CD4-positive, alpha-beta memory T cell (primary cell): ENCODE data around the gene PPDPF. TPM values are rescaled to one million over a fixed set of nuclear protein-coding genes. Genes with fewer than 3 reads are reported as not detected.

ENCODE experiments used
- CTCF ChIA-PET: fragments of 350-600 bp; sonication (Branson Sonifier 250); formaldehyde crosslinking; loops from one replicate; lab custom pipeline; 2021; ENCODE audit warnings: inconsistent platforms; ENCODE audit not compliant: partially characterized antibody; lab: Charles Lee
- POLR2A ChIA-PET: fragments of 350-600 bp; sonication (Branson Sonifier 250); formaldehyde crosslinking; loops from one replicate; lab custom pipeline; 2021; ENCODE audit not compliant: partially characterized antibody; lab: Charles Lee
- DNase-seq, 5 donors: peaks; one replicate each; pipeline versions ENCODE4 v3.0.0 to v3.0.0-alpha.2; 2020 to 2022; ENCODE audit warnings: mixed read lengths in 1 of 5
- H3K27ac ChIP-seq: one replicate; pipeline ENCODE4 v1.7.0; 2013; ENCODE audit warnings: low read depth, low read length
- H3K27me3 ChIP-seq: 2 replicates; pipeline ENCODE4 v1.7.0; 2013; ENCODE audit warnings: mild to moderate bottlenecking, low read length, moderate library complexity; ENCODE audit not compliant: insufficient read depth
- H3K36me3 ChIP-seq: 2 replicates; pipeline ENCODE4 v1.7.0; 2013; ENCODE audit warnings: mild to moderate bottlenecking, low read length, moderate library complexity; ENCODE audit not compliant: insufficient read depth
- H3K4me1 ChIP-seq: 2 replicates; pipeline ENCODE4 v1.7.0; 2013; ENCODE audit warnings: mild to moderate bottlenecking, low read length, moderate library complexity; ENCODE audit not compliant: insufficient read depth
- H3K4me3 ChIP-seq, 2 donors: one replicate each; pipeline ENCODE4 v1.7.0; 2013; ENCODE audit warnings: low read length in 2 of 2, mild to moderate bottlenecking in 1 of 2
- H3K9me3 ChIP-seq, 2 donors: one replicate each; pipeline ENCODE4 v1.7.0; 2013; ENCODE audit warnings: low read length in 2 of 2, control low read depth in 1 of 2; ENCODE audit not compliant: control insufficient read depth in 1 of 2
- H3K27ac Mint-ChIP-seq, 7 donors: one replicate each; pipeline ENCODE4 v1.8.0; 2020 to 2021; ENCODE audit warnings: mixed read lengths in 7 of 7, mild to moderate bottlenecking in 6 of 7, inconsistent platforms in 3 of 7, moderate library complexity in 3 of 7
- H3K27me3 Mint-ChIP-seq, 2 donors: one replicate each; pipeline ENCODE4 v1.8.0; 2020 to 2021; ENCODE audit warnings: mixed read lengths in 2 of 2
- H3K36me3 Mint-ChIP-seq, 2 donors: one replicate each; pipeline ENCODE4 v1.8.0; 2020 to 2021; ENCODE audit warnings: mixed read lengths in 2 of 2, inconsistent platforms in 1 of 2, mild to moderate bottlenecking in 1 of 2
- H3K4me1 Mint-ChIP-seq, 4 donors: one replicate each; pipeline ENCODE4 v1.8.0; 2020 to 2021; ENCODE audit warnings: mixed read lengths in 4 of 4, mild to moderate bottlenecking in 1 of 4
- H3K4me3 Mint-ChIP-seq, 8 donors: one replicate each; pipeline ENCODE4 v1.8.0; 2020 to 2021; ENCODE audit warnings: mixed read lengths in 8 of 8, mild to moderate bottlenecking in 7 of 8, moderate library complexity in 6 of 8, inconsistent platforms in 3 of 8
- H3K9me3 Mint-ChIP-seq, 8 donors: one replicate each; pipeline ENCODE4 v1.8.0; 2020 to 2021; ENCODE audit warnings: mixed read lengths in 8 of 8, mild to moderate bottlenecking in 5 of 8, inconsistent platforms in 3 of 8, moderate library complexity in 1 of 8
- intact Hi-C: fragments of 100-400 bp; cut with micrococcal nuclease; formaldehyde crosslinking; loops from one replicate; pipeline ENCODE4 v1.15.1; 2023
- polyA plus RNA-seq, 2 donors: library from polyadenylated mRNA; unstranded; fragments of 300-500 nt; fragmentation: Illumina TruSeq; gene quantifications; one replicate each; pipeline ENCODE4 v1.2.3, GENCODE V29; 2021
- total RNA-seq, 2 experiments: library from RNA; stranded (reverse); gene quantifications; one replicate each; pipeline ENCODE4 v1.2.3, GENCODE V29; 2021

PPDPF gene
- total and polyA plus RNA-seq, 4 experiments from 2014 or later: 29.4 to 229 (median 180) TPM

DNA sequence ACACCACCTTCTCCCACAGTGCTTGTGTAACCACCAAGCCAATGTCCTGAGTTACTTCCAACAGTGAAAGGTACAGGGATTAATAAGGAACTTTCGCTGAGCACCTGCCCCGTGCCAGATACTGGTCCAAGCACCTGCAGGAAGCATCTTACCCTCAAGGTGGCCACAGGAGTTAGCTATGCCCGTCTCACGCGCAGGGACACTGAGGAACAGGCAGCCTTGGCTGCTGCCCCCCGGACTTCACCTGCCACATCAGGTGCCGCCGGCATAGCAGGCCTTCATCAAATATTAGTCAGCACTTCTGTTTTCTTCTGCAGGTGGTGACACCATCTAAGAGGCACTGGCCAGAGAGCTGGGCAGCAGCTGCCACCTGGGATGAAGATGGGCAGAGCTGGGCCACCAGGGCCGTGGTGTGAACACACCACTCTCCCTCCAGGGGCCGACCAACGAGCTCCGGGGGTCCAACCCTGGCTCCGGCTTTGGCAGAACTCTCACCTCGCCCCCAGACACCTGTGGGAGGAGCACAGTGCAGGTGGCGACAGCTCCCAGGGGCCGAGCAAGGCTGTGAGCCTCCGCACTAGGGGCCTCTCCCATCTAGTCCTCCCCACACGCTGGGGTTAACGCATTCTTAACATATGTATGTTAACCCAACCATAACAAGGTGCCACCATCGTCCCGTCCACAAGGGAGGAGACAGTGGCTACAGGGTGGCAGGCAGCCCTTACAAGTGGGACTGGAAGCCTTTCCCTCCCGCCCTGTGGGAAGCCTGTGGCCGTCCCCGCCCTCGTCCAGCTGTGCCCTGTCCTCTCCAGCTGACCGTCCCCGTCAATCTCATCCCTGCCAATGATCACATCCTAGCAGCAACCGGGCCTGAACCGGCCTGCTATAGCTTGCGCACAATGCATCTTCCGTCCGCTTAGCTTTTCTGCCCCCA is 2.9 kb upstream of the PPDPF start:
- Histone ChIP-seq H3K36me3 (peaks cover 7% of the 10 kb centered on the region), H3K9me3 (no peaks in the 10 kb centered on the region), H3K4me3 (no peak overlapping the region), H3K27ac (no peak overlapping the region), H3K4me1 (peaks cover 23% of the 10 kb centered on the region), H3K27me3 (no peaks in the 10 kb centered on the region)
- H3K27me3 Mint-ChIP-seq: peaks cover 5 to 8% of the 10 kb centered on the region in 2 donors
- DNase-seq: no peak
- intact Hi-C loops: no loop called here
- H3K9me3 Mint-ChIP-seq: peaks cover 0 to 8% (median 6%) of the 10 kb centered on the region in 8 donors
- H3K27ac Mint-ChIP-seq: peak overlapping the region in 1 of 7 donors; percentile 52
- POLR2A ChIA-PET: no interaction called here
- peak overlapping the region in 6 of 8 donors; percentile 20 to 75 (median 49) for H3K4me3 Mint-ChIP-seq
- H3K4me1 Mint-ChIP-seq: peaks cover 3 to 19% (median 10%) of the 10 kb centered on the region in 4 donors
- peaks cover 3% of the 10 kb centered on the region in 2 donors for H3K36me3 Mint-ChIP-seq
- CTCF ChIA-PET: interaction anchor here (5.1 kb wide), 1 partner anchor 21 kb away, joined by 21 read pairs; no protein-coding TSS in a partner anchor

DNA sequence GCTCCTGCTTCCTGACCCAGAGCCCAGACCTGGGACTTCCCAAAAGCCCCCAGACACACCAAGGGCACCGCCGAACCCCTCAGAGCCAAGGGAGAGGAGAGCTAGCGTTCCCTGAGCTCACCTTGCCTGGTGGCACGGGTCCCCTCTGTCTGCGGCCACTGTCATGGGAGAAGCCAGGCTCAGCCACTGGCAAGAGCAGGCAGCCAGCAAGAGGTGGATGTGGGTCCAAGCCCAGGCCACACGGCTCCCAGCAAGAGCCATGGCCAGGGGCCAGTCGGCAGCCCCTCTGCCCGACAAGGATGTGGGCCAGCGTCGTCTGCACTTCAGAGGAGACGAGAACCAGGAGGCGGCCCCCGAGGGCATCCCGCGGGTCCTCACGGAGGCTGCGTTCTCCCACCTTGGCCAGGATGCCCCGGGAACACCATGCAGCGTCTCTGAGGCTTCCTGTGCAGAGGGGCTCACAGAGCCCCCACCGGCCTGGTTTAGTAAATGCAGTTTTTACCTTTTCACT is 2.2 kb upstream of the PPDPF start:
- Mint-ChIP-seq H3K9me3 (peaks cover 0 to 9% (median 4%) of the 10 kb centered on the region in 8 donors), H3K27ac (peak overlapping the region in 1 of 7 donors; percentile 52), H3K4me3 (peak overlapping the region in 6 of 8 donors; percentile 48 to 82 (median 57)), H3K4me1 (peaks cover 4 to 23% (median 11%) of the 10 kb centered on the region in 4 donors), H3K36me3 (peaks cover 4 to 5% of the 10 kb centered on the region in 2 donors), H3K27me3 (peaks cover 1 to 4% of the 10 kb centered on the region in 2 donors)
- Histone ChIP-seq H3K27ac (no peak overlapping the region), H3K36me3 (peaks cover 13% of the 10 kb centered on the region), H3K4me3 (no peak overlapping the region), H3K27me3 (no peaks in the 10 kb centered on the region), H3K9me3 (peaks cover 0 to under 1% of the 10 kb centered on the region in 2 donors), H3K4me1 (peaks cover 23% of the 10 kb centered on the region)
- peak in 1 of 5 donors; percentile 22 for DNase-seq
- POLR2A ChIA-PET: interaction anchor here (3.4 kb wide), 1 partner anchor 22 kb away, joined by 27 read pairs; no protein-coding TSS in a partner anchor
- intact Hi-C loops: no loop called here
- CTCF ChIA-PET: interaction anchor here (5.1 kb wide), 1 partner anchor 22 kb away, joined by 21 read pairs; no protein-coding TSS in a partner anchor

DNA sequence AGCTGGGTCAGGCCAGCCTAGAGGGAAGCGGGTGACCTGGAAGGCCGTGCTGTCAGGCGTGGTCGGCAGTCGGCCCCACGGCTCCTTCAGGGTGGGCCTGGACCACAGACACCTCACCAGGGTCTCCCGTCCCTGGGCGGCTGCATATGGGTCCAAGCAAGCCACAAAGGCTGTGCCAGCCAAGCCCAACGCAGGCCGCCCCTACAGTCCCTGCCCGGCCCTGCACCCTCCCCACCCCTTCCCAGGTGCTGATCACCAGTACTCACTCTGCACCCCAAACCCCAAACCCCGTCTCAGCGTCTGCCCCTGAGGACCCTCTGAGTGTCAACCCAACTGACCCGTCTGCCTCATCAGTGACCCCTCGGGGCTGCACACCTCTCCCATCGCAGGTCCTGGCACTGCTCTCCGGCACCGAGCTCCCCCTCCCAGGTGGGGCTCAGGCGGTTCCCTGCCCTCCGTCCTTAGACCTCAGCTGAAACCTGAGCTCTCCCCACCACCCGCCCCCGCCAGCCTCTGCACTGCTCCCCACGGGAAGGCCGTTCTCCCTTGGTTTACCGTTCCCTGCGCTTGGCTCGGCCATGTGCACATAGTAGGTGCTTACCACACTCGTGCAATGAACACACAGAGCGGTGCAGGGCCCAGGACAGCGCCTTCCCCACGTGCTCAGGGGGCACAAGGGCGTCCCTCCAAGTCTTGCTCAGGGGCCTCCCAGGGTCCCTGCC is 1.5 kb upstream of the PPDPF start:
- peak overlapping the region in 1 of 2 donors; percentile 52 for H3K4me3 ChIP-seq
- peaks cover 7 to 9% of the 10 kb centered on the region in 2 donors for H3K36me3 Mint-ChIP-seq
- peaks cover 13% of the 10 kb centered on the region for H3K36me3 ChIP-seq
- H3K9me3 Mint-ChIP-seq: peaks cover 0 to 9% (median 4%) of the 10 kb centered on the region in 8 donors
- H3K27ac ChIP-seq: peak overlapping the region; percentile 74
- peak overlapping the region in 1 of 7 donors; percentile 80 for H3K27ac Mint-ChIP-seq
- intact Hi-C loops: no loop called here
- peaks cover 23% of the 10 kb centered on the region for H3K4me1 ChIP-seq
- no peaks in the 10 kb centered on the region for H3K27me3 ChIP-seq
- H3K4me1 Mint-ChIP-seq: peaks cover 4 to 28% (median 14%) of the 10 kb centered on the region in 4 donors
- peak in 1 of 5 donors; percentile 29 for DNase-seq
- H3K4me3 Mint-ChIP-seq: peak overlapping the region; percentile 67 to 83 (median 82)
- H3K9me3 ChIP-seq: peaks cover 0 to 3% of the 10 kb centered on the region in 2 donors
- ChIA-PET POLR2A (interaction anchor here (1.6 to 6.9 kb wide), 4 partner anchors 10 to 33 kb away, joined by 4 to 84 read pairs (median 23); partner anchors contain the start of gene PTK6), CTCF (interaction anchor here (5.1 kb wide), 1 partner anchor 23 kb away, joined by 21 read pairs; no protein-coding TSS in a partner anchor)
- H3K27me3 Mint-ChIP-seq: peaks cover 1 to 3% of the 10 kb centered on the region in 2 donors

DNA sequence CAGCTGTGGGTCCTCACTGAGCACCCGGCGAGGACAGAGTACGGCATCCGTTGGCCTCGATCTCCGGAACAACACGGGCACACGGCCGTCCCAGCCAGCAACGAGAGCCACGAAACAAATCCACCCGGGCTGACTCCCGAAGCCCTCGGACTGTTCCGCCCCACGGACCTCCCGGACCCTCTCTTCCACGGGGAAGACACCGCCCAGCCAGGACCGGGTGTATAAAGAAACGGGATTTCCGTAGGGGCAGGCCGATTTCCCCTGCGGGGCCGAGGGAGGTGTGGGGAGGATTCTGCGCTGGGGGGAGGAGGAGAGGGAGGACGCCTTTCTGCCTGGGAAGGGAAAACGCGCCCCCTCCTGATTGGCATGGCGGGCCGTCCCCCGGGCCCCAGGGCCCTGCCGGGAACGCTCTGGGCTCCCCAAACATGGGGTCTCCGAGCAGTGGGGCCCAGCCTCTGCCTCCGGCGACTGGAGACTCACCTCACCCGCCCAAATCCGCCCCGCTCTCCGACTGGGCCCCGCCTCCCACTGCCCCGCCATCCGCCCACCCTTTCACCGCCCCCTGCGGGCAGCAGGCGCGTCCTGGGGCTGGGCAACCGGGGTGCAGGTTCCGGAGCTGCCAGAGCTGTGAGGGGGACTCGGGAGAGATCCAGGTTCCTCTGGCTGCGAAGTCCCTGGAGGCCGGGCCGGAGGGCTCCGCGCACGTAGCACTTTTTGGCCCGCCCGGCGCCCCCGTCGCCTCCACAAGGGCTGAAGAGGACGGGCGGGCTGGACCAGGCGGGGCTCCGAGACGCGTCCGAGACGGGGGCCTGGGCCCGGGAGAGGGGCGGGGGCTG is 679 bp upstream of the PPDPF start:
- H3K36me3 ChIP-seq: peaks cover 13% of the 10 kb centered on the region
- H3K27ac ChIP-seq: peak overlapping the region; percentile 74
- H3K4me3 Mint-ChIP-seq: peak overlapping the region; percentile 67 to 83 (median 82)
- H3K27ac Mint-ChIP-seq: peak overlapping the region in 2 of 7 donors; percentile 22 to 80
- peaks cover 0 to 13% (median 0%) of the 10 kb centered on the region in 8 donors for H3K9me3 Mint-ChIP-seq
- intact Hi-C loops: loop anchor here (1.0 kb wide), 4 partner anchors 18 to 345 kb away; partner anchors contain the start of gene TPD52L2
- POLR2A ChIA-PET: interaction anchor here (1.0 to 6.9 kb wide), 19 partner anchors 9 to 558 kb away, joined by 3 to 84 read pairs (median 9); partner anchors contain the start of genes GMEB2, HELZ2, LIME1 and PTK6
- peaks cover 4 to 28% (median 11%) of the 10 kb centered on the region in 4 donors for H3K4me1 Mint-ChIP-seq
- H3K4me1 ChIP-seq: peaks cover 23% of the 10 kb centered on the region
- no peaks in the 10 kb centered on the region for H3K27me3 ChIP-seq
- peaks cover 7 to 9% of the 10 kb centered on the region in 2 donors for H3K36me3 Mint-ChIP-seq
- CTCF ChIA-PET: interaction anchor here (5.1 kb wide), 1 partner anchor 23 kb away, joined by 21 read pairs; no protein-coding TSS in a partner anchor
- peak overlapping the region; percentile 23 to 52 for H3K4me3 ChIP-seq
- no peaks in the 10 kb centered on the region for H3K27me3 Mint-ChIP-seq
- H3K9me3 ChIP-seq: peaks cover 0 to 3% of the 10 kb centered on the region in 2 donors
- DNase-seq: peak in 2 of 5 donors; percentile 64 to 76

DNA sequence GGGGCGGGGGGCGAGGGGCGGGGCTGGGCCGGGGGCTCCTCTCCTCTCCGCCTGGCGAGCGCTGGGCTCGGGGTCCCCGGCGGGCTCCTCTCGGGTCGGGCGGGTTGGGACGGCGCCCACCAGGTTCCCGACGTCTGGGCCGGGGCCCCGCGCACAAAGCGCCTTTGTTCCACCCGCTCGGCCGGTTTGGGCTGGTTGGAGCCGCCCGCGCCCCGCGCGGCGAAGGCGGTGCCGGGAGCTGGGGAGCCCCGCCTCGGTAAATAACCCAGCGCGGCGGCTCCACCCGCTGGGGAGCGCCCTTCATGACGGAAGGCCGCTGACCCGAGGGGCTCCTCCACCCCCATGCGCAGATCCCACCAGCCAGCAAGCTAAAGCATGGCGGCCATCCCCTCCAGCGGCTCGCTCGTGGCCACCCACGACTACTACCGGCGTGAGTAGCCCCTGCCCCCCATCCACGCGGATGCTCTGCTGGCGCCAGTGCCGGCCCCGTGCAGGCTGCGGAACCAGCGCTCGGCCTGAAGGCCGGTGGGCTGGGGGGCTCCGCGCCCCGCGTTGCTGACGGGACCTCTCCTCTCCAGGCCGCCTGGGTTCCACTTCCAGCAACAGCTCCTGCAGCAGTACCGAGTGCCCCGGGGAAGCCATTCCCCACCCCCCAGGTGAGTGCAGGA is 503 bp downstream of the PPDPF start:
- Mint-ChIP-seq H3K9me3 (peaks cover 0 to 6% (median 0%) of the 10 kb centered on the region in 8 donors), H3K27ac (peak overlapping the region in 5 of 7 donors; percentile 55 to 79 (median 74)), H3K4me3 (peak overlapping the region; percentile 70 to 84 (median 75)), H3K36me3 (peaks cover 9% of the 10 kb centered on the region in 2 donors), H3K4me1 (peaks cover 6 to 28% (median 11%) of the 10 kb centered on the region in 4 donors), H3K27me3 (no peaks in the 10 kb centered on the region)
- CTCF ChIA-PET: interaction anchor here (0.6 to 5.1 kb wide), 3 partner anchors 19 to 459 kb away, joined by 3 to 21 read pairs (median 3); partner anchors contain the start of gene SAMD10
- intact Hi-C loops: loop anchor here (1.0 kb wide), 4 partner anchors 17 to 344 kb away; partner anchors contain the start of gene TPD52L2
- peak overlapping the region; percentile 74 for H3K27ac ChIP-seq
- H3K9me3 ChIP-seq: peaks cover 0 to 3% of the 10 kb centered on the region in 2 donors
- H3K4me3 ChIP-seq: peak overlapping the region; percentile 77 to 84
- H3K36me3 ChIP-seq: peaks cover 13% of the 10 kb centered on the region
- H3K27me3 ChIP-seq: no peaks in the 10 kb centered on the region
- POLR2A ChIA-PET: interaction anchor here (0.6 to 6.9 kb wide), 30 partner anchors 8 to 558 kb away, joined by 3 to 84 read pairs (median 6); partner anchors contain the start of genes ARFRP1, GMEB2, HELZ2 and LIME1
- peaks cover 23% of the 10 kb centered on the region for H3K4me1 ChIP-seq
- peak in 4 of 5 donors; percentile 72 to 77 (median 74) for DNase-seq
